ENCODE measurements around the gene SUCO.

The SUCO gene

DNA sequence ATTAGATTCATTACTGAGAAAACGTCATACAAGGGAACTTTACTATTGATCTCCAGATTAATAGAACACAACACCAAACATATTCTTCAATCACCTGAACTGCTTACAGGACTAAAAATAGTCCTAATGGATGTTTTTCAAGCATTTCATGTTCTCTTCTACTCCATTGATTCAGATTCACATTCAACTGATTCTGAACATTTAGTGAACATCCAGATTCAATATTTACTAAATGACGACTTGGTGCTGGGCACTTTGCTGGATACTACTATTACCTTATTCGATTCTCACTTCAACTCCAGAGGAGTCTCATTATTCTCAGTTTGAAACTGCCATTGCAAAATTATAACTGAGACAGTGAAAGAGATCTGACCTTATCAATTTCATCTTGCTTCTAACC, 18.8 kb upstream of the SUCO start:
- DNase-seq (ENCODE audit: low spot score), result no peak
- in situ Hi-C loops (cut with MboI; ENCODE audit: low sequenced_read_pairs, unreplicated experiment), result no loop called here
- TF ChIP-seq, protein P1, sequence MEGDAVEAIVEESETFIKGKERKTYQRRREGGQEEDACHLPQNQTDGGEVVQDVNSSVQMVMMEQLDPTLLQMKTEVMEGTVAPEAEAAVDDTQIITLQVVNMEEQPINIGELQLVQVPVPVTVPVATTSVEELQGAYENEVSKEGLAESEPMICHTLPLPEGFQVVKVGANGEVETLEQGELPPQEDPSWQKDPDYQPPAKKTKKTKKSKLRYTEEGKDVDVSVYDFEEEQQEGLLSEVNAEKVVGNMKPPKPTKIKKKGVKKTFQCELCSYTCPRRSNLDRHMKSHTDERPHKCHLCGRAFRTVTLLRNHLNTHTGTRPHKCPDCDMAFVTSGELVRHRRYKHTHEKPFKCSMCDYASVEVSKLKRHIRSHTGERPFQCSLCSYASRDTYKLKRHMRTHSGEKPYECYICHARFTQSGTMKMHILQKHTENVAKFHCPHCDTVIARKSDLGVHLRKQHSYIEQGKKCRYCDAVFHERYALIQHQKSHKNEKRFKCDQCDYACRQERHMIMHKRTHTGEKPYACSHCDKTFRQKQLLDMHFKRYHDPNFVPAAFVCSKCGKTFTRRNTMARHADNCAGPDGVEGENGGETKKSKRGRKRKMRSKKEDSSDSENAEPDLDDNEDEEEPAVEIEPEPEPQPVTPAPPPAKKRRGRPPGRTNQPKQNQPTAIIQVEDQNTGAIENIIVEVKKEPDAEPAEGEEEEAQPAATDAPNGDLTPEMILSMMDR (IDR thresholded peaks at IDR 0.05; ENCODE audit: borderline replicate concordance, control extremely low read depth, extremely low read depth, insufficient read depth, missing control alignments), result no peak

- in situ Hi-C loops (cut with MboI; ENCODE audit: low sequenced_read_pairs, unreplicated experiment), result no loop called here
These were observed 17.5 kb upstream of the SUCO start for GRCh38 chr1:172515436-172515835.

GRCh38 chr1:172515927-172516326, 17.0 kb upstream of the SUCO start:
- no peak for DNase-seq (ENCODE audit: low spot score)
- in situ Hi-C loops (cut with MboI; ENCODE audit: low sequenced_read_pairs, unreplicated experiment), result no loop called here

More at GRCh38 chr1:172515436-172515835, 17.5 kb upstream of the SUCO start:
- TF ChIP-seq, protein P1 (IDR thresholded peaks at IDR 0.05; ENCODE audit: borderline replicate concordance, control extremely low read depth, extremely low read depth, insufficient read depth, missing control alignments), result no peak
- no peak for DNase-seq (ENCODE audit: low spot score)

DNA sequence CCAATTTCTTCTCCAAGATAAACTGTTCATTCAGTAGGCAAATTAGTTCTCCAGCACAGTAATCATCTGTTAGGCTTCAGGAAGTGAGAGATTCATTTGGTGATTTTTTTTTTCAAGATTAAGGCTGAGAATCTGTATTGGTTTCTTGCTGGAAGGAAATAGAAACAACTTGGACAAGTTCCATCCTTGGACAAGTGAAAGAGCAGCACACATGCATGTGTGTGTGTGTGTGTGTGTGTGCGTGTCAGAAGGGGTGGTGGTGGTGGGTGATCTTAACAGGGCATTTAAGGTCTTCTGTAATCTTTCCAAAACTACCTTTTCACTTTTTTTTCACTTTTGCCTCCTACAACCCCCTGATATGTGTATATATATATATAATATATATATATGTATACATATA, 15.9 kb upstream of the SUCO start:
- in situ Hi-C loops (cut with MboI; ENCODE audit: low sequenced_read_pairs, unreplicated experiment), result no loop called here
- TF ChIP-seq, protein P1 (IDR thresholded peaks at IDR 0.05; ENCODE audit: borderline replicate concordance, control extremely low read depth, extremely low read depth, insufficient read depth, missing control alignments), result no peak
- DNase-seq (ENCODE audit: low spot score), result no peak

More at GRCh38 chr1:172515927-172516326, 17.0 kb upstream of the SUCO start:
- TF ChIP-seq, protein P1 (IDR thresholded peaks at IDR 0.05; ENCODE audit: borderline replicate concordance, control extremely low read depth, extremely low read depth, insufficient read depth, missing control alignments), result no peak

DNA sequence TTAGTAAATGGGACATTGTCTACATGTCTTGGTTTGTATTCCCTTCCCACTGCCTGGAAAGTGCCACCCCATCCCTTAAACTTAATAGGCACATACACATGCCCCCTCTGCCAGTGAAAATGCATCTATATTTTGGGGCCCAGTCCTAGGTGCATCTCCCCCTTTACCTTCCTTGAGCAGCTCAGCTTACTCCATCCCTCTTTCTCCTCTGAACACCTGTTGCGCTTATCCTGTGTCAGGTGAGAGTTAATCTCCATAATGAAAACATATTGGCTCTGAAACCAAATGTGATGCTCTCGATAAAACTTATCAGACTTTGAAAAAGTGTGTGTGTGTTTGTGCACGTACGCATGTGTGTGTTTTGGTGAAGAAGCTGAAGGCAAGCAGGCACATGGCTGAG, 15.4 kb upstream of the SUCO start:
- in situ Hi-C loops (cut with MboI; ENCODE audit: low sequenced_read_pairs, unreplicated experiment), result no loop called here
- TF ChIP-seq, protein P1 (IDR thresholded peaks at IDR 0.05; ENCODE audit: borderline replicate concordance, control extremely low read depth, extremely low read depth, insufficient read depth, missing control alignments), result no peak
- DNase-seq (ENCODE audit: low spot score), result no peak

GRCh38 chr1:172529304-172529703, 3.6 kb upstream of the SUCO start:
- in situ Hi-C loops (cut with MboI; ENCODE audit: low sequenced_read_pairs, unreplicated experiment), result no loop called here
- DNase-seq (ENCODE audit: low spot score), result no peak
- TF ChIP-seq, protein P1 (IDR thresholded peaks at IDR 0.05; ENCODE audit: borderline replicate concordance, control extremely low read depth, extremely low read depth, insufficient read depth, missing control alignments), result no peak

DNA sequence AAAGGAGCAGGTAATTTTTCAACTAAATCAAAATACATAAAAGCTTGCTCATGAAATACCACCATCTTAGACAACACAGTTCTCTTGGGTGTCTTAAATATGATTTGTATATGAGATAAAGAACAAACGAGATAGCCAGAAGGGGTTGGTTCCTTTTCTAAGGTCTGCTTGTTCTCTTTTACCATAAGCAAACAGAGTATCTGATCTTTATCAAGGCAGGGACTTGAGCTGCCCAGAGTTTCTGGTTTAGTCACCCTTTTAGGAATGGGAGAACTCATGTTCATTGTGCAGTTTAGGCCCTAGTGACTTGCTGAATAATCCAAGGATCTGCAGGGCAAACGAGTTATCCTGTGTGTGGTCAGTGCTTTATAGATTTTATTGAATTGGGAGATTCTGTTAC, 3.0 kb upstream of the SUCO start:
- TF ChIP-seq, protein P1 (IDR thresholded peaks at IDR 0.05; ENCODE audit: borderline replicate concordance, control extremely low read depth, extremely low read depth, insufficient read depth, missing control alignments), result no peak
- in situ Hi-C loops (cut with MboI; ENCODE audit: low sequenced_read_pairs, unreplicated experiment), result no loop called here
- no peak for DNase-seq (ENCODE audit: low spot score)
